Embryonic facial prominence (tissue), 1 donor: ENCODE measurements around the gene IER5L.
A peak's percentile ranks its signal among the peaks of the same experiment; 100 is the strongest.
"Not testable (repeated sequence)": the region's sequence is repeated elsewhere in the genome, so short reads cannot be mapped to it uniquely, and the experiment has no call there.

Source experiments
- DNase-seq: peaks from one replicate; pipeline ENCODE4 v3.0.0-alpha.2; 2016; ENCODE audit errors: extremely low spot score

IER5L gene

GRCh38 chr9:129202613-129203555 is 24.8 kb upstream of the IER5L start:
- DNase-seq, result peak; percentile 60

DNA sequence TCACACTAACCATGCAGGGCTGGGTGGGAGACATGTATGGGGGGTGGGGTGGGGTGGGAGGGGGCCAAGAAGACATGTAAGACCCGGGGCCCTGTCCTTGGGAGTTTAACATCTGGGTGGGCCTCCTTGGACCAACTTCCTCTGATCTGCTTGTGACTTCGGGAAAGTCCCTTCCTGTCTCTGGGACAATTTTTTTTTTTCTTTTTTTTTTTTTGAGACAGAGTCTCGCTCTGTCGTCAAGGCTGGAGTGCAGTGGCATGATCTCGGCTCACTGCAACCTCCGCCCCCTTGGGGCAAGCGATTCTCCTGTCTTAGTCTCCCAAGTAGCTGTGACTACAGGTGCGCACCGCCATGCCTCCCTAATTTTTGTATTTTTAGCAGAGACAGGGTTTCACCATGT is 23.8 kb upstream of the IER5L start:
- DNase-seq, result no peak

DNA sequence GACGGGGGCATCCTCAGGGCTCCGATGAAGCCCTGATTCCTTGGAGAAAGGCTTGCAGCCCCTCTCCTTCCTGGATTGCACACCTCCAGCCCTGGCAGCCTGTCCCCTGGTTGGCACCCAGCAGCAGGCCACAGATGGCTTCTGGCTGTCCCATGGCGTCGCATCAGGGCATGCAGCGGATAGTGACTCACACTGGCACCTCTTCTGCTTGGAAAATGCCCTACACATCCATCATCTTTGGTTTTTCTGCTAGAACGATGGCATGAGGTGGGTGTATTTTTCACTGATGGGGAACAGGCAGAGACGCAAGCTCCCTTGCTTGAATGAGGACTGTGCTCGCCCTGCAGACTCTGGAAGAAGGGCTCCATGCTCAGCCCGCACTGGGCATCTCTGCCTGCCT is 23.2 kb upstream of the IER5L start:
- no peak for DNase-seq

- no peak for DNase-seq
These were observed 22.2 kb upstream of the IER5L start for GRCh38 chr9:129200255-129200654.

DNA sequence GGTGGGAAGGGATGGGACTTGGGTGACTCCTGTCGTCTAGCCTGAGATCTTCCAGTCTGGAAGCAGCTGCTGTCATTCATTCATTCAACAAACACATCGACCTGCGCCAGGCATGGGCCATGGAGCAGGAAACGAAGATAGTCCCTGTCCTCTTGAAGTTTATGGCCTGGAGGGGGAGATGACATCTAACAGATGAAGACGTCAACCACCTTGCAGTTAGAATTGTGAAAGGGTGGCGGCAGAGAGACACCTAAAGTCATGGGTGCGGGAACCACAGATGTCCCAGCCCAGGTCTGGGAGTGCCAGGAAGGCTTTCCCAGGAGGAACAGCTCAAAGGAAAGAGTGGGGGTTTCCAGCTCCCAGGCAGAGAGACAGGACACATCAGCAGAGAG is 21.0 kb upstream of the IER5L start:
- no peak for DNase-seq

- no peak for DNase-seq
These were observed 20.4 kb upstream of the IER5L start for GRCh38 chr9:129198319-129199043.

- DNase-seq, result no peak
These were observed 19.9 kb upstream of the IER5L start for GRCh38 chr9:129197978-129198318.

DNA sequence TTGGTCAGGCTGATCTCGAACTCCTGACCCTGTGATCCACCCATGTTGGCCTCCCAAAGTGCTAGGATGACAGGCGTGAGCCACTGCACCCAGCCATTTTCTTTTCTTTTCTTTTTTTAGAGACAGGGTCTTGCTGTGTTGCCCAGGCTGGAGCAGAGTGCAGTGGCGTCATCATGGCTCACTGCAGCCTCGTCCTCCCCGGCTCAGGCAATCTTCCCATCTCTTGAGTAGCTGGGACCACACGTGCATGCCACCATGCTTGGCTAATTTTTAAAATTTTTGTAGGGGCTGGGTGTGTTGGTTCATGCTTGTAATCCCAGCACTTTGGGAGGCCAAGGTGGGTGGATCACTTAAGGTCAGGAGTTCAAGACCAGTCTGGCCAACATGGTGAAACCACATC is 19.0 kb upstream of the IER5L start:
- not testable (repeated sequence) for DNase-seq

GRCh38 chr9:129195606-129196005 is 17.5 kb upstream of the IER5L start:
- no peak for DNase-seq

DNA sequence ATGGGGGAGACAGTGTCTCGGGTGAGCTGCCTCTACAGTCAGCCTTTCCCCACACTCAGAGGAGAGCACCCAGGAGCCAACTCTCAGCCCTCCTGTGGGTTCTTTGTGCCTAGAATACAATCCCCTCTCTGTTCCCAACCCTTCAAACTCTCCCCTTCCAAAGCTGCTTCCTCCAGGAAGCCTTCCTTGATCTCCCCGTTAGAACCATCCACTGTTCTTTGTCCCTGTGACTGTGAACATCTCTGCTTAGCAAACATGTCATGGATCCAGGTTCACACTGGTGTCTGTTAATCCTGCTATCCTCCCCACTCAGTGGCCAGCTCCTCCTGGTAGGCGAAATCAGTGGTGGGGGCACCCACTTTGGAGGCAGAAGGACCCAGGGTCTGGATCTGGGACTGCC is 16.2 kb upstream of the IER5L start:
- DNase-seq, result no peak

DNA sequence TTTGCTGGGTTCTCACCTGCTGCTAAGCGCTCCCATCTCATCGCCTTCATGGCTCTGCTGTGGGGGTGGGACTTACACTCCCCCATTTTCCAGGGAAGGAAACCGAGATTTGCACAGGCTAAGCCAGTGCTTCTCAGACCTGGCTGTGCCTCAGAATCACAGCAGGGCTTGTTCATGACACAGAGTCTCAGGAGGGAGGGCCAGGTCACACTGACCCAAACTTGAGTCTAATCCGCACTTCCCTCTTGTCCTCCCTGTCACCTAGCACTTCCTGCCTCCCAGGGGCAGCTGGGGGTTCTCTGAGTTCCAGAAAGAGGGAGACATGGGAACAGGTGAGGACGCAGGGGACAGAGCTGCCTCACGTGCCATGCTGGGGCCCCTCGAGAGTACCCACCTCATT is 15.6 kb upstream of the IER5L start:
- DNase-seq, result no peak

DNA sequence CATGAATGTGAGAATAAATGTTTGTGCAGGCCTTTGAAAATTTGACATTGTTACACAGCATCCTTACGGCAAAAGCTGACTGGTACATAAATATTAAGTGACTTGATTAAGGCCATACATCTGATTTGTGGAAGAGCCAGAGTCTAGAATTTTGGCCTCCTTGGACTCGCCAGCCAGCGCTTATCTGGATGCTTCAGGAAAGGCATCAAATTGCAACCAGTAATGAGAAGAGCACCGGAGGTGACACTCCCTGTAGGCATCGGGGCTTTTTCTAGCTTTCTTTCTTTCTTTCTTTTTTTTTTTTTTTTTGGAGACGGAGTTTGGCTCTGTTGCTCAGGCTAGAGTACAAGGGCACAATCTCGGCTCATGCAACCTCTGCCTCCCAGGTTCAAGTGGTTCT is 13.2 kb upstream of the IER5L start:
- no peak for DNase-seq

- not testable (repeated sequence) for DNase-seq
These were observed 11.9 kb upstream of the IER5L start for GRCh38 chr9:129189971-129190370.

DNA sequence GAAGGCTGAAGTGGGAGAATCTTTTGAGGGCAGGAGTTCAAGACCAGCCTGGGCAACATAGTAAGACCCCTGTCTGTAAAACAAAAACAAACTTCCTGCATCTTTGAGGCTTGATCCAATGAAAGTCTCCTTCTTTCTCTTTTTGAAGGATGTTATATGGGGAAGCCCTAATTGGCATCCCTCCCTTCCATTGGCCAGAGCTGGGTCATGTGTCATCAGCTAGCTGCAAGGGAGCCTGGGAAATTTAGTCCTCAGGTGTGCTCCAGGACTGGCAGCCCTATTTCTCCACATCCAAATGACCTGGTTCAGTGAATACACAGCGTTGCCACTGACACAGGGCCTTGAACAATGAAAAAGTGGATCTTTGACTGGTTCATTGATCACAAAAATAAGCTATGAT is 9.0 kb upstream of the IER5L start:
- DNase-seq, result no peak

GRCh38 chr9:129185991-129186390 is 7.9 kb upstream of the IER5L start:
- no peak for DNase-seq

- DNase-seq, result no peak
These were observed 7.3 kb upstream of the IER5L start for GRCh38 chr9:129185402-129185801.

GRCh38 chr9:129184596-129185122 is 6.6 kb upstream of the IER5L start:
- DNase-seq, result no peak

GRCh38 chr9:129184219-129184524 is 6.1 kb upstream of the IER5L start:
- DNase-seq, result no peak

DNA sequence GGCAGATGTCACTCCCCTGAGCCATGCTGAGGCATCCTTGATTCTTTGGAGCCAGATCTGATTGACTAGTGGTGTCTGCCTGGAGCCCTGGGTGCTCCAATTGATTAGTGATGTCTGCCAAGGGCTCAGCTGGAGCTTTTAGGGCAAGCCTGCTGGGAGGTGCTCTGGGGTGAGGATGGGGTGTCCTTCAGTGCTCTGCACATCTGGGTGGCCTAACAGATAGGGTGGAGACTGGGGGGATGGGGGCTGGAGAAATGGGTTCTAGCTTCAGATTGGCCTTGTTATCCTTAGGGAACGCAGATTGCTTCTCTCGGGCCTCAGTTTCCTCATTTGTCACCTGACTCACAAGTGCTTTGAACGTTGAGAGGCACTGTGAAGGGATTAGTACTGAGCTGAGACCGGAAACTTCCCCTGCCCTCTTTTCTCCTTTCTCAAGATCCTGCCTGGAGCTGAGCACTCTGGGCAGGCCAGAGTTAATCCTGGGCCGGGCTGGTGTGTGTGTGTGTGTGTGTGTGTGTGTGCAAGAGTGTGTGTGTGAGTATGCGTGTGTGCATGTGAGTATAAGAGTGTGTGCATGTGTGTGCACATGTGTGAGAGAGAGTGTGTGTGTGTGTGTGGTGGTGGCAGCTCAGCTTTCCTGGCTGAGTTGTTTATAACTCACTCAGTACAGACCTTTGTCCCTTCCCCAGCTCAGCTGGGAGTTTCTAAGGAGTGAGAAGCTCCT is 5.6 kb upstream of the IER5L start:
- DNase-seq, result no peak

- no peak for DNase-seq
These were observed 4.8 kb upstream of the IER5L start for GRCh38 chr9:129182625-129183494.

DNA sequence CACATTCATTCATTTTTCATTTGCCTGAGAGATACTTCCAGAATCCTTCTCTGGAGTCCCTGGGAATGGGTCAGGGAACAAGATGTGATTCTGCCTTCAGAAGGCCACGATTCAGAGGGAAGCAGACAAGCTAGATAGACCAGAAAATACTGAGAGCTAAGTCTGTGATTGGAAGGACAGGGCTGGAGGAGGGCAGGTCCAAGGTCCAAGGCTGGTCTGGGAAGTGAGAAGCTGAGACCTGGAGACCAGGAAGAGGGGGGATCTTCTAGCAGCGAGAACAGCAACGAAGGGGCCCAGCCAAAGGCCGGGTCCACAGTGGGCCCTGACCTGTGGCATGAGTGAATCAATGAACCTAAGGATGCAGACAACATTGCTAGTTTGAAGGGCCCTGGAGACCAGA is 4.1 kb upstream of the IER5L start:
- DNase-seq, result no peak

- no peak for DNase-seq
These were observed 3.2 kb upstream of the IER5L start for GRCh38 chr9:129181246-129181645.
